WTC11 (cell line): ENCODE measurements around the gene NELFCD. TPM values are rescaled to one million over a fixed set of nuclear protein-coding genes. Genes with fewer than 3 reads are reported as not detected.
A peak's percentile ranks its signal among the peaks of the same experiment; 100 is the strongest.
"Not testable (repeated sequence)": the region's sequence is repeated elsewhere in the genome, so short reads cannot be mapped to it uniquely, and the experiment has no call there.

Source experiments
- ATAC-seq: fragments of 200-7000 bp; cut with Tn5 transposase; 2 replicates; pipeline ENCODE4 v1.10.0; 2021; ENCODE audit warnings: mild to moderate bottlenecking, moderate library complexity
- CTCF ChIA-PET: fragments of 300-600 bp; sonication (Branson Sonifier 250); formaldehyde crosslinking; loops from one replicate; lab custom pipeline; 2021; ENCODE audit warnings: antibody characterized with exemption; lab: Charles Lee
- POLR2A ChIA-PET: fragments of 350-600 bp; sonication (Branson Sonifier 250); formaldehyde crosslinking; loops from one replicate; lab custom pipeline; 2021; ENCODE audit warnings: antibody characterized with exemption; lab: Charles Lee
- DNase-seq: peaks from one replicate; pipeline ENCODE4 v3.0.0; 2021; ENCODE audit warnings: low spot score
- H3K27ac Mint-ChIP-seq: 2 replicates; pipeline ENCODE4 v1.8.0; 2021; ENCODE audit warnings: mixed read lengths
- H3K27me3 Mint-ChIP-seq: 2 replicates; pipeline ENCODE4 v1.8.0; 2021; ENCODE audit warnings: low read depth, mild to moderate bottlenecking, moderate library complexity, mixed read lengths
- H3K36me3 Mint-ChIP-seq: 2 replicates; pipeline ENCODE4 v1.8.0; 2021; ENCODE audit warnings: mixed read lengths
- H3K4me1 Mint-ChIP-seq: 2 replicates; pipeline ENCODE4 v1.8.0; 2022; ENCODE audit warnings: mixed read lengths
- H3K4me3 Mint-ChIP-seq: 2 replicates; pipeline ENCODE4 v1.8.0; 2021; ENCODE audit warnings: mild to moderate bottlenecking, moderate library complexity, mixed read lengths
- H3K9me3 Mint-ChIP-seq: 2 replicates; pipeline ENCODE4 v1.8.0; 2021; ENCODE audit warnings: mixed read lengths
- CDX4 ChIP-seq: fragments of 250-450 bp; sonication (Bioruptor Pico); IDR thresholded peaks from 2 replicates; pipeline ENCODE4 v1.9.0; 2021; ENCODE audit warnings: moderate library complexity, mild to moderate bottlenecking, inconsistent platforms, borderline replicate concordance
- CREB1 ChIP-seq: sonication (generic); formaldehyde crosslinking; IDR thresholded peaks from 2 replicates; pipeline ENCODE4 v1.8.0; 2023; ENCODE audit warnings: mild to moderate bottlenecking, missing genetic modification reagents
- E2F1 ChIP-seq: sonication (generic); formaldehyde crosslinking; IDR thresholded peaks from 2 replicates; pipeline ENCODE4 v1.8.0; 2022; ENCODE audit warnings: mild to moderate bottlenecking, missing genetic modification reagents
- ETV6 ChIP-seq: sonication (generic); formaldehyde crosslinking; IDR thresholded peaks from 2 replicates; pipeline ENCODE4 v1.8.1; 2022; ENCODE audit warnings: mild to moderate bottlenecking, missing genetic modification reagents
- GRHL2 ChIP-seq: fragments of 250-450 bp; sonication (Bioruptor Pico); IDR thresholded peaks from 2 replicates; pipeline ENCODE4 v1.8.0; 2022; ENCODE audit warnings: mild to moderate bottlenecking, moderate library complexity; ENCODE audit not compliant: insufficient replicate concordance, severe bottlenecking
- OVOL2 ChIP-seq: fragments of 250-450 bp; sonication (Bioruptor Pico); IDR thresholded peaks from 2 replicates; pipeline ENCODE4 v1.9.0; 2021; ENCODE audit warnings: mild to moderate bottlenecking, borderline replicate concordance
- TP53 ChIP-seq: sonication (generic); formaldehyde crosslinking; IDR thresholded peaks from 2 replicates; pipeline ENCODE4 v1.8.1; 2023; ENCODE audit warnings: mild to moderate bottlenecking, missing genetic modification reagents
- ZNF396 ChIP-seq: fragments of 250-450 bp; sonication (Bioruptor Pico); IDR thresholded peaks from 2 replicates; pipeline ENCODE4 v1.8.0; 2021; ENCODE audit warnings: mild to moderate bottlenecking, moderate library complexity, borderline replicate concordance
- ZNF512 ChIP-seq: sonication (generic); formaldehyde crosslinking; IDR thresholded peaks from 2 replicates; pipeline ENCODE4 v1.8.1; 2022; ENCODE audit warnings: missing genetic modification reagents, borderline replicate concordance
- total RNA-seq: library from RNA; stranded (reverse); gene quantifications from 3 replicates; pipeline ENCODE4 v1.2.3, GENCODE V29; 2021
- TF ChIP-seq, protein P1 (sequence below): sonication (generic); formaldehyde crosslinking; IDR thresholded peaks from 2 replicates; pipeline ENCODE4 v1.8.0; 2023; ENCODE audit warnings: missing genetic modification reagents, mild to moderate bottlenecking, borderline replicate concordance

NELFCD gene
- total RNA-seq, 1 experiment from 2014 or later, result 66.9 TPM

GRCh38 chr20:59010321-59010994, 29.4 kb downstream of the NELFCD start (continued):
- TF ChIP-seq, protein P1, sequence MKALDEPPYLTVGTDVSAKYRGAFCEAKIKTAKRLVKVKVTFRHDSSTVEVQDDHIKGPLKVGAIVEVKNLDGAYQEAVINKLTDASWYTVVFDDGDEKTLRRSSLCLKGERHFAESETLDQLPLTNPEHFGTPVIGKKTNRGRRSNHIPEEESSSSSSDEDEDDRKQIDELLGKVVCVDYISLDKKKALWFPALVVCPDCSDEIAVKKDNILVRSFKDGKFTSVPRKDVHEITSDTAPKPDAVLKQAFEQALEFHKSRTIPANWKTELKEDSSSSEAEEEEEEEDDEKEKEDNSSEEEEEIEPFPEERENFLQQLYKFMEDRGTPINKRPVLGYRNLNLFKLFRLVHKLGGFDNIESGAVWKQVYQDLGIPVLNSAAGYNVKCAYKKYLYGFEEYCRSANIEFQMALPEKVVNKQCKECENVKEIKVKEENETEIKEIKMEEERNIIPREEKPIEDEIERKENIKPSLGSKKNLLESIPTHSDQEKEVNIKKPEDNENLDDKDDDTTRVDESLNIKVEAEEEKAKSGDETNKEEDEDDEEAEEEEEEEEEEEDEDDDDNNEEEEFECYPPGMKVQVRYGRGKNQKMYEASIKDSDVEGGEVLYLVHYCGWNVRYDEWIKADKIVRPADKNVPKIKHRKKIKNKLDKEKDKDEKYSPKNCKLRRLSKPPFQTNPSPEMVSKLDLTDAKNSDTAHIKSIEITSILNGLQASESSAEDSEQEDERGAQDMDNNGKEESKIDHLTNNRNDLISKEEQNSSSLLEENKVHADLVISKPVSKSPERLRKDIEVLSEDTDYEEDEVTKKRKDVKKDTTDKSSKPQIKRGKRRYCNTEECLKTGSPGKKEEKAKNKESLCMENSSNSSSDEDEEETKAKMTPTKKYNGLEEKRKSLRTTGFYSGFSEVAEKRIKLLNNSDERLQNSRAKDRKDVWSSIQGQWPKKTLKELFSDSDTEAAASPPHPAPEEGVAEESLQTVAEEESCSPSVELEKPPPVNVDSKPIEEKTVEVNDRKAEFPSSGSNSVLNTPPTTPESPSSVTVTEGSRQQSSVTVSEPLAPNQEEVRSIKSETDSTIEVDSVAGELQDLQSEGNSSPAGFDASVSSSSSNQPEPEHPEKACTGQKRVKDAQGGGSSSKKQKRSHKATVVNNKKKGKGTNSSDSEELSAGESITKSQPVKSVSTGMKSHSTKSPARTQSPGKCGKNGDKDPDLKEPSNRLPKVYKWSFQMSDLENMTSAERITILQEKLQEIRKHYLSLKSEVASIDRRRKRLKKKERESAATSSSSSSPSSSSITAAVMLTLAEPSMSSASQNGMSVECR (CRISPR knock-in tag), result no peak
- TF ChIP-seq ETV6, result no peak
- TF ChIP-seq CREB1, result no peak
- TF ChIP-seq E2F1 (CRISPR knock-in tag), result no peak
- TF ChIP-seq ZNF396, result no peak
- TF ChIP-seq CDX4, result no peak

DNA sequence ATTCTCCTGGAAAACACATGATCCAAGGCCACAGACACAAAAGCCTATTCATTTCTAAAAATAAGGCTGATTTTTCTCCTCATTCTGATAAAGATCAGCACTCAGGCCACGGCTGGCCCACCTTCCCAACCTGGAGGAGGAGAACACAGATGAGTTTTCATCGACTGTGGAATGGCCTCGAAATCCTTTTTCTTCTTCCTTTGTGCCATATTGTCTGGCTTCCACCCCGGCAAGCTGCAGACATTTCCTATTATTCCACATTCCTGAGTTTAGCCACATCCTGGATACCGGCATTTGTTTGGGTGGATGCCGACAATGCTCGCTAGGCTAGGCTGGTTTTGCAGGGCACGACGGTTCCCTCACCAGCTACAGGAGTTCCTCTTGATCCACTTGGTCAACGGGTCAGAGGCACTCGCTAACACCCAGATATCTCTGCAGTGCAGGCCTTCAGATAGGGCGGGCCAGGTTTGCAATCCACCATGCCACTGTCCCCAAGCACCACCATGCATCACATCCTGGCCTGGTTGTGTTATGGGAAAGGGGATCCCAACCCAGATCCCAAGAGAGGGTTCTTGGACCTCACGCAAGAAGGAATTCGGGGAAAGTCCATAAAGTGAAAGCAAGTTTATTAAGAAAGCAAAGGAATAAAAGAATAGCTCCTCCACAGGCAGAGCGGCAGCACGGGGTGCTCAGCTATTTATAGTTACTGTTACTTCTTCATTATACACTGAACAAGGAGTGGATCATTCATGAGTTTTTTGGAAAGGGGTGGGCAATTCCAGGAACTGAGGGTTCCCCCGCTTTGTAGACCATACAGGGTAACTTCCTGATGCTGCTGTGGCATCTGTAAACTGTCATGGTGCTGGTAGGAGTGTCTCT, 30.2 kb downstream of the NELFCD start:
- ATAC-seq (no peak), DNase-seq (peak; percentile 10)
- Mint-ChIP-seq H3K4me1 (peaks cover 15% of the 10 kb centered on the region), H3K4me3 (no peak overlapping the region), H3K27me3 (peaks cover 29% of the 10 kb centered on the region), H3K36me3 (no peaks in the 10 kb centered on the region), H3K27ac (no peak overlapping the region), H3K9me3 (no peaks in the 10 kb centered on the region)
- no peak for TF ChIP-seq GRHL2
- no peak for TF ChIP-seq OVOL2 (CRISPR knock-in tag)
- TF ChIP-seq ZNF512, result no peak
- TF ChIP-seq TP53 (CRISPR knock-in tag), result no peak
- CTCF ChIA-PET, result interaction anchor here (1.5 to 1.7 kb wide), 2 partner anchors 197 to 211 kb away, joined by 6 to 7 read pairs; no protein-coding TSS in a partner anchor
- POLR2A ChIA-PET, result no interaction called here

DNA sequence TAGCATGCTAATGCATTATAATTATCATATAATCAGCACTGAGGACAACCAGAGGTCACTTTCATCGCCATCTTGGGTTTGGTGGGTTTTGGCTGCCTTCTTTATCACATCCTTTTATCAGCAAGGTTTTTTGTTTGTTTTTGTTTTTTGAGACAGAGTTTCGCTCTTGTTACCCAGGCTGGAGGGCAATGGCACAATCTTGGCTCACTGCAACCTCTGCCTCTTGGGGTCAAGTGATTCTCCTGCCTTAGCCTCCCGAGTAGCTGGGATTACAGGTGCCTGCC, 30.8 kb downstream of the NELFCD start:
- H3K4me1 Mint-ChIP-seq, result peaks cover 16% of the 10 kb centered on the region
- DNase-seq, H3K9me3 Mint-ChIP-seq, H3K4me3 Mint-ChIP-seq, H3K27ac Mint-ChIP-seq, H3K36me3 Mint-ChIP-seq, ATAC-seq, POLR2A ChIA-PET: not testable (repeated sequence)
- H3K27me3 Mint-ChIP-seq, result peaks cover 29% of the 10 kb centered on the region
- CTCF ChIA-PET, result interaction anchor here (1.5 kb wide), 1 partner anchor 210 kb away, joined by 6 read pairs; no protein-coding TSS in a partner anchor
